ENCODE data around the gene AP1AR.

AP1AR gene

DNA sequence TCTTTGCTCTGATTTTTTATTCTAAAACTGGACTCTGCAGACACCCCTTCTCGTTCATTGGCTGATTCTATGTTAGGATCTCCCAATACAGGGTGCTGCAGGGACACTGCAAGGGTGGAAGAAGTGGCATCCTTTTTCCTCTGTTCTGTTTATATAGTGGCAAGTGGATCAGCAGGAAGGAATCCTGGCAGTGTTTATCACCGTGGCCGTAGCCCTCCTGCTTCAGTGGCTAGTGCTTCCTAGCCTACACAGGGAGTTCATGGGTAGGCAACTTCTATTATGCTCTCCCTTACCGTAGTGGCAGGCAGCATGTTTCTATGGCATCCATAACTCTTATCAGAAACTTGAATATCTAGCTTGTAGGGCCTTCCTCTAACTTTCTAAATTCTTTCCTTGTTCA lies 6.4 kb upstream of the AP1AR start:
- no peak for DNase-seq

DNA sequence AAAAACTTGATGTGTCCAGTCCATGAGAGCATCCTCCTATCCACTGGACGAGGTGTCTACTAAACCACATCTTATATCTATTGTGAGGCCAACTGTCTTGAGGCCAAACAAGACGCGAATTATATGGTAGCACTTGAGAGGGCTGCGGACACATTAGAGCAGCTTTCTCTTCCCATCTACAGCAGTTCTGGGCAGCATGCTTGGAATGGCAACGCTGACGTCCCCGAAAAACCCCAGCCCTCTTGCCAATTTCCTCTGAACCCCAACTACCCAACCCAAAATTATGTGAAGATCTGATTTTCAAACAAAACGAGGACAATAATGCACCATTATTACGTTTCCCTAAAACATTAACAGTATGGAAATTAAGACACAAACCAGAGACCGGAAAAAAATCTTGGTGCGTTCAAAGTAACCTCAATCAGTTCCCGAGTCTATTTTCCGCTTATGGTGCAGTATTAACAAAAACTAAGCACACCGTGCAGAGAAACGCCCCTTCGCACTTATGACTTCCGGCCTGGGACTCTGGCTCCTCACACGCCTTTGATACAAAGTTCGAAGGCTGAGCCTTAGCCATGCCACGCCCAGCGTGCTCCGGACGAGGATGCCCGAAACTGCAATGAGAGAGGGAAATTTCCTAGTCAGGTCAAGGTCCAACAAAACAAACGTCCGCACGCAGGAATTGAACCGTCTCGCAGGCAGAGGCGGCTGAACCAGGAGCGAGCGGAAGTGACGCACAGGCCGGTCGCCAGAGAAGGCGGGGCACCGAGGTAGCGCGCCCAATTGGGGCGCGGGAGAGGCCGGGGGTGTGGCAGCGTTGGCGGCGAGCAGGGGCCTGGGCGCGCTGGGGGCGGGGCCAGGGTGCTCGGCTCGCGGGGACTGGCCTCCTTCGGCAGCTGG lies 458 bp upstream of the AP1AR start:
- peak; percentile 97 for DNase-seq

DNA sequence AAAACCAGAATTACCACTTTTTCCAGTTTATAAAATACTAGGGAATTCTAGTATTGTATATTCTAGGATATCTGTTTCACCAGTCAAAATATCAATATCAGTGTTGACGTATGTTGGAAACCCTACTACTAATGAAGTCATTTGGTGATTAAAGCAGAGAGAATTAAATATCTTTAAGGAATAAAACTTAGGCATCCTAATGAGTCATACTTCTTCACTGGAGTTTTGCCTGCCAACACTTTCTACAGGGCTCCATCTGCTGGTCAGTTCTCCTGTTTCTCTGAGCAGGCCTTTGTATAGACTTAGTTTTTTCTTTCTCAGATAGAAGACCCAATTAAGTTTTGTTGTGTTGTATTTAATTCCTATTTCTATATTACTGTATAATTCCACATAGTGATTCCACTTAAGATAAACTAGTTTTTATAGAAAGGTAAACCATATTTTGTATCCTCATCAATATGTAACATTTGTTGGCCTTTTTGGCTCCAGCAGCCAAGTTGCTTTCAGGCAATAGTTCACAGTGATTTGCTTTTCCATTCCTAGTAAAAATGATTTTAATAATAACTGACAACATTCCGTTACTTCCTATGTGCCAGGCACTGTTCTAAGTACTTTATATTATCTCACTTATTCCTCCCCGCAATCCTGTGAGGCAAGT lies 3.5 kb downstream of the AP1AR start:
- DNase-seq: peak; percentile 89

DNA sequence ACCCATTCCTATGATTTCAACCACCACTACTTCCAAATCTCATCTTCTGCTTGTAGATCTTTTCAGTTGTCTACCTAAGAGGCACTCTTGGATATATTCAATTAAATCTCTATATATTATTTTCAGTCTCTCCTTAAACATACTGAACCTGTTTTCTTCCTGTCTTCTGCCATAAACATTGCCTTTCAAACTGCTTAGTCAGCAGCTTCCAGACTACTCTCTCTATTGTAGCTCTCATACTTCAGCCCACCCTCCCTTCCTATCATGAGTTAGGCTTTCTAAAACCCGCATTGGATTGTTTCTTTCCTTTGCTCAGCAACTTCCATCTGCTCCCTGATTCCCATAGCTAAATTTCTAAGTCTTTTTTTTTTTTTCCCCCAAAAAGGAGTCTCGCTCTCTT lies 4.5 kb downstream of the AP1AR start:
- no peak for DNase-seq

DNA sequence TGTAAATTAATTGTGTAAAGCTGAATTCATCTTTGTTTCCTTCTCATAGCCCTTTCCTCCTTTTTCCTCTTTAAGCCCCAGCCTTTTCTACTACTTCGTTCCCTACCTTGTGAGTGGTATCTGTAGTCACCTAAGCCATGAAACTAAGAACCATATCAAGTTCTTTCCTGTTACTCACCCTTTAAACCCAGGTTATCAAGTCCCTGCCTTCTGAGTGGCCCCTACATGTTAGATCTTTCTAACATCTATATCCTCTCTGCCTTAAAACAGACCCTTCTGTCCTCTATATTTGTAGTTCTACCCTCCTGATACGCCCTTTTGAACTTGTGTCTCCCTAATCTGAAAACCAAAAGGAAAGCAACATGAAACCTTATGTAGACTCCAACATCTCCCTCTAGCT lies 7.2 kb downstream of the AP1AR start:
- DNase-seq: no peak

DNA sequence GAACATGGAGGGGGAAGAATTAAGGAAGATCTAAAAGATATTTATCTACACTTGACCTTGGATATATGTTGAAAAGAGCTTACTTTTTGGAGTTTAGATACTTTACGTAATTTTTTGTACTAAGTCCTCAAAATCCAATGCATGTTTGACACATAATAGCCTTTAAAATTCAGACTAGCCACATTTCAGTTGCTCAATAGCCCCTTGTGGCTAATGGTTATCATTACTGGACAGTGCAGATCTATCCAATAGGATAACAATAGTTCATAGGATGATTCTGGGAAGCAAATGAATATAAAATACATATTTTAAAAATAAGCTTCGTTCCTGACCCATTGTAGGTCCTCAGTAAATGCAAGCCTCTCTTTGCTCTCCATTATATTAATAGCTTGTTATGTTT lies 13.8 kb downstream of the AP1AR start:
- no peak for DNase-seq

DNA sequence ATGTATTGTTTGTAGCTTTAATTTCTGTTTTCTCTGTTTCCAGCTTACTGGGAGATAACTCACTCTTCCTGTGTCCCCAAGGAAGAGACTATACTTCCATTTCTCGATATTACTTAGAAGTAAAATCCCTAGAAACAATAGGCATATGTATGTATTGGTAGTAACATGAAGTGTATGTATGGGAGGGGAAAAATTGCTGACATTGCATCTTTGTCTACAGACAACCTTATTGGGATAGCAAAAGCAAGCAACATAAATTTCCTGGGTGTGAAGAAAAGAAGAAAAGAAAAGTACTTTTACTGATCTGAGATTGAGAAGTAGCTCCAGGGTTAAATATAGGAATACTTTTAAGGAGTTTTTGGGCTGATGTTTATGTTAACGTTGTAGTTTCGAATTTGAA lies 15.4 kb downstream of the AP1AR start:
- DNase-seq: no peak

DNA sequence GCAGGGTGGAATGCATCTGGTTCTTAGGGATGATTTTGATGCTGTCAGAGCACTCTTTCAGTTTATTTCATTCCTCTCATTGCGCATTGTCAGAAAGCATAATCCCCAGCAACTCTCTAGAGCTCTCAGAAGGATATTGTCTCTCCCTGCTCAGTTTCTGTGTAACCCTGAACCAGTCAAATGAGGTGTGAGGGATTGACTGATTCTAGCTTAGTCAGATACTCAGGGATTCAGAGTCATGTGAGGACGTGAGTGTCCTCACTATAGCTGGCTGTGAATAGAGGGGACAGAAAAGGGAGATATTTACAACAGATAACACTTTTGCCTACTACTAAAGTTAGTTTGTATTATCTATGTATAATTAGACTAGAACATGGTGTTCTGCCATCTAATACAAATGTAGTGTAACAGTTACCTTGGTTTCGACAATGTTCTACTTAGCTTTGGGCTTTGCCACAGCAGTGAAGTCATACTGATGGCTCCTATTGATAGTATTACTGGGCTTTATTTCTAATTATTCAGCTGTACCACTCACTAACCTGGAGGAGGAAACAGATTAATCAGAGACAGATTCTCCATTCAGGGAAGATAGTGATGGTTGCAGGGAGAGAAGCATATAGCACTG lies 19.5 kb downstream of the AP1AR start:
- DNase-seq: no peak

DNA sequence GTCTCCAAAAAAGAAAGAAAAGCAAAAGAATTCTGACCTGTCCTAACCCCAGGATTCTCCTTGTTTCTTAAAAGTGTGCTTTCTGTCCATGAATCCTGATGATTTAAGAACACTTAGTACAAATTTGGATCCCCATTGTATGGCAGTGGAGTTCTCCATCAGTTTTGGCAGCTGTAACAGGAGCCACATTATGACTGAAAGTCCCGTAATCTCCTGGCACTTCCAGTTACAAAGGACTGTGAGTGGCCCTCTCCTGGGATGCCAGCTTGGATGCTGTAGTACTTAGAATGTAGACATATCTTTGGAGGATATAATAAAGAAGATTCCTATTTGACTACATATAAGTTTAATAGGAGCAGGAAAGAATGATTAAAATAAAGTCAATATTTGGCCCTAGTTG lies 20.6 kb downstream of the AP1AR start:
- no peak for DNase-seq

DNA sequence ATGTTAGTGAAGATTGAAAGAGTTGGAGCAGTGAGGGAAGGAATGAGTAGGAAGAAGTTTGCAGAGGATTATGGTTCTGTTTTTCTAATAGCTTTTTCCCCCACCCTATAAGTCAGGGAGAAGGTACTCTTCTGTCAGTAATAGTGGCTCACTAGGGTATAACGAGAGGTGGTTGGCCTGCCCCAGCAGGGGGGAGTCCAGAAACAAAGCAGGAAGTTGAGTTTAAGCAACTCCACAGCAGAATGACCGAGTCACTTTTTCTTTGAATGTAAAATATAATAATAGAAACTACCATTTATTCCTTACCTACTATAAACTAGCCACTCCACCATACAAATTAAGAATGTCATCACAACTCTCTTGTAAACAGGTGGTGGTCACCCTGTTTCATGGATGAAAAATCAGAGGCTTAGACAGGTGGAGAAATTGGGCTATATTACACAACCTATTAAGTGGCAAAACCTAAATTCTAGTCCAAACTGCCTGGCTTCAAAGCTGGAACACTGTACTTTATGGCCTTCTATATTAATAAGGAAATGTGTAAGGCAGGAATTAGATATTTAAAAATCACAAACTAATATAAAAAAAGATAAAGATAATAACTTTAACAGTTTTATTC lies 21.9 kb downstream of the AP1AR start:
- DNase-seq: no peak

DNA sequence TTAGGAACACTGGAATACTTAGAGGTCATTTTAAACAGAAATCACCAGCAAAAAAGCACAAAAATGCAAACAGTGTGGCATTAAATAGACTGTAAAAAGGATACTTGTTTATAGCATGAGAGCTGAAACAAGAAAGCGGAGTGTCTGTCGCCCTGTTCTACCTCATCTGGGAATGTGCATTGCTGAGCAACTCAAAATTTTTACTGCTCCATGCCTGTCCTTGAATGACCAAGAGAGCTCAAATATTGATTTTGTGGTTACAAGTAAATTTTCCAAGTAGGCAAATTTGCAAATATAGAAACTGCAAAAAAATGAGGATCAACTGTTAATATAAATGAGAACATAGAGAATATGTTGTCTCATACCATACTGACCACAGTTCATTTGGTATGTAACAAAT lies 25.5 kb downstream of the AP1AR start:
- no peak for DNase-seq

DNA sequence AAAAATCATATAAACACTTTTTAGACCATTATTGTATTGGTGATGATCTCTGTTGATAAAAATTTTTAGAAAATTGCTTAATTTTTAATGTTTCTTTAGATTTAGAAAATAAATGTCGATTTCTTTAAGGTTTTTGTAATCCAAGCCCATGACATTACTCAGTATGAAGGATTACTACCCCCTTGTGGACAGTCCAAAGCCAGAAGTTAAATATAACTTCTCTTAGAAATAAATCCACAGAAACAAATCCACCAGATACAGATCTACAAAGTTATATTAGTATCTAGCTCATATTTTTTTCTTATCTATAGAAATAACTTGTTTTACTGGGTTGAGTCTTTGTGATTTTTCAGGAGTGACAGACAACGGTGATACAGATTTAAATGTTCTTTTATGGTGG lies 35.2 kb downstream of the AP1AR start:
- DNase-seq: peak; percentile 21

DNA sequence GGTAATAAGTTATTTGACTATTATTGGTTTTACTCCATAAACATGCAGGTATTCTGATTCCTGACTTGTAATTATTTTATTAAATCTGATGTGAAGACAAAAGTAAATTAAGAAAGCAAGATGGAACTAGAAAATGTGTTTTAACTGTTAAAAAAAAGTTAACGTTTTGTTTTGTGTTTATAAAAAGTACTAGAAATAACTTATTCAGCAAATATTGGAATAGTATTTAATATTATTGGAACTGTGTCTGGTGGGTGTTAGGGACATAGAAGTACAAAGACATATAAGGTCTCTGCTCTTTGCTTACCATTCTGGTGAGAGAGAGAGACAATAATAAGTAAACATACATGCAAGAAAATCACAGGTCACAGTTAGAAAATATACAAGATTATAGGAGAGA lies 38.5 kb downstream of the AP1AR start:
- DNase-seq: no peak

DNA sequence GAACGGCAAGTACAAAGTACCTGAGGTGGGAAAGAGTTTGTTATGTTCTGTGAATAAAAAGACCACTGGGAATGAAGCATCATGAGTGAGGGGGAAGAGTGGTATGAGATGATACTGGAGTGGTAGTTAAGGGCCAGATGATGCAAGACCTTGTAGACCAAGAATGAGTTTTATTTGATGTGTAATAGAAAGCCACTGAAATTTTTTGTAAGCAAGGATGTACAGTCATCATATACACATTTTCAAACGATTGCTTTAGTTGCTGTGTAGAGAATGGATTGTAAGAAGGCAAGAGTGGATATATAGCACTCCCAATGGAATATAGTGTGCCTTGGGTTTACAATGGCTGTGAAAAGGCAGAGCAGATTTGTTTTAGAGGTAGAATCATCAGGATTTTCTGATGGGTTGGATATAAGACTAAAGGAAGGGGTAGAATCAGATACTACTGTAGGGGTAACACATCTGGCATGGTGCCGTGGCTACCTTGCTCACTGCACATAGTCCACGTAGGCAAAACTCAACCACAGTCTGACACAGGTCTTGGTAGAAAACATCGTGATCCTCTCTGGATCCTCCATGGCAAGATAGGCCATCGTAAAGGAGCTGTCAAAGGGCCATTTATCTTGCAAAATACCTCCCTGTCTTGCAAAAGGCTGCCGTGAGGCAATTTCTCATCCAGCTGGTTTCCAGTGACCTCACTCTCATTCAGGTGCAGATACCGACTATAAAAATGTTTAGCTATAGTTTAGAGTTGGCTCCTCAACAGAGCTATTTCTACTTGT lies 39.2 kb downstream of the AP1AR start:
- peak; percentile 91 for DNase-seq

DNA sequence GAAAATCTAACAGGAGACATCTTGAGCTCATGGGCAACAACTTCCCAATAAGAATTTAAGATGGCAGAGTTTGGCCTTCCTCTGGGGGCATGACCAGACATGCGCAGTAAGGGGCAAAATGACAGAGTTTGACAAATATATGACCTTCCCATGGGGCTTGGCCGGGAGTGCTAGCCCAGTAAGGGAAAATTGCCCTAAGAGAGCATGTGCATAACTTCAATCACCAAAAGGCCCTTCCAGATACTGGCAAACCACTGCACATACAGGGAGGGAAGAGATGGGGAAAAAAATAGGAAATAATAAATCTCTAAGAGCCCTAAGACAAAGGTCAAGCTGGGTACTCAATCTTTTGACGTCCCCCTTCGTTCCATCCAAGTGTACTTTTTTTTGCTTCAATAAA lies 40.7 kb downstream of the AP1AR start:
- DNase-seq: no peak

DNA sequence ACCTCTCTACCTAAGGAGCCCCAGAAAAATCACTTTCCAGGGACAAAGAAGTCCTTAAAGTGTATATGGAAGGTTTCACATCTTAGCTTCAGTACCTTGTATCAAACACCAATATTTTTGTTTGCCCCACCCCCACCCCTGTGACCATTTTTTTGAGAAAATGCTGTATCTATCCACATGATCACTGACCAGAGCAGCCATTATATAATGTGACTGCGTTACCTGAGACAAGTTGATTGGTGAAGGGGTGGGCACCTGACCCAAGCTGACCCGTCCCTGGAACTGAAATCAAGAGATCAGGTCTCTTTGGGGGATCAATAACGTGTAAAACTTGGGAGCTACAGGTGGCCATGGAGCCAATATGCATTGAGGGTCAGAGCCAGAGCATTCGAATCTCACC lies 43.4 kb downstream of the AP1AR start:
- no peak for DNase-seq

DNA sequence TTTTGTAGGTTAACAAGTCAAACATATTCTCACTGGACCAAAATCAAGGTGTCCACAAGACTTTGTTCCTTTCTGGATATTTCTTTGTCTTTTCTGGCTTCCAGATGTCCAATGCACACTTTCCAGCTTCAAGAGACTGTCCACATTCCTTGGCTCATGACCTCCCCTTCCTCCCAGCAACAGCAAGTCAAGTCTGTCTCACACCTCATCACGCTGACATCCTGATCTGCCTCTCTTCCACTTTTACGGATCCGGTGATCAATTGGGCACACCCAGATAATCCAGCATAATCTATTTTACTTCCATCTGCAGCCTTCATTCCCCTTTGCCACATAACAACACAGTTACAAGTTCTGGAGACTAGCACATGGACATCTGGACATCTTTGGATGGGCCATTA lies 44.5 kb downstream of the AP1AR start:
- no peak for DNase-seq

DNA sequence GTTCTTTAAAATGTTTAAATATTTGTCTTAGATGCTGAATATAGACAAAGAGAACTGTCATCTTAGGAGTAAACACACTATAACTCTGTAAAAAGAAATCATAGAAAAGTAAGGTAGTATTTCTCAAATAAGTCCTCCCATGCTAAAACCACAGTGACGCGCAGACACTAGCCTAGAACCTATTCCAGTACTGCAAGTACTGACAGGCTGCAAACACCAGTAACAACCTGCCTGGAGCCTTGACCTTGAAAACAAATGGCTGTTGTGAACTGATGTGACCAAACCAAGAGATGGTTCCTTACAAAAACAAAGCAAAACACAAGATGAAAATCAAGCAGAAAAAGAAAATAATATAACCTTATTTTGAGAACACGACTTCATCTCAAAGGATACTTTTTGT lies 45.6 kb downstream of the AP1AR start:
- no peak for DNase-seq

DNA sequence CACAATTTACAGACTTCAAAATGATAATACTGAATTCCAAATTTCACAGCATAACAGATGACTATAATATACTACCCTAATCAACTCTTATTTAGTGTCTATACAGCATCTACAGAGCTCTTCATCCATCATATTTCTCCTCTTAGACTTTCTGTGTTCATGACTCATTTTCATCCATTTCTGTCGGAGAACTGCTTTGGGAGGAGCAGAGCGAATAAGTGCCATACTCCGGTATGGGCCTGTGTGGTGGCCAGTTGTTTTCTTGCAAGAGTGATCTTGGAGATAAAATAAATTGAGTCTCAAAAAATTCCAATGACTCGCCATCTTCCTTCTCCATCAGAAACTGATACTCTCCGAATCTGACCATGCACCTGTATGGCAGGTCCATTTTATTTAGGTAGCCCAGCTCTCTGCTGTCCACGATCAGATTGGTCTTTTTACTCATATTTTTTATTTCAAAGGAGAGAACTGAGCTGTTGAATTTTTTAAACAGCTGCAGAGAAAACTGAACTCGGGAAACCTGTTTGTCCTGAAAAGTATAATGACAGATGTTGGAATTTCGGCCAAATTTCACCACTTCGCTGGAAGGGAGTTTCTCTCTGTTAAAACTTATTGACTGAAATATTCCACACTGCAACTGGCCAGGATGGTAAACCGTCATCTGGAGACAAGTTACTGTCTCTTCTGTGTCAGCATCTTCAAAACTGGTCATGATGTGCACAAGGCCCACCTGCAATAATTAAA lies 46.3 kb downstream of the AP1AR start:
- no peak for DNase-seq

DNA sequence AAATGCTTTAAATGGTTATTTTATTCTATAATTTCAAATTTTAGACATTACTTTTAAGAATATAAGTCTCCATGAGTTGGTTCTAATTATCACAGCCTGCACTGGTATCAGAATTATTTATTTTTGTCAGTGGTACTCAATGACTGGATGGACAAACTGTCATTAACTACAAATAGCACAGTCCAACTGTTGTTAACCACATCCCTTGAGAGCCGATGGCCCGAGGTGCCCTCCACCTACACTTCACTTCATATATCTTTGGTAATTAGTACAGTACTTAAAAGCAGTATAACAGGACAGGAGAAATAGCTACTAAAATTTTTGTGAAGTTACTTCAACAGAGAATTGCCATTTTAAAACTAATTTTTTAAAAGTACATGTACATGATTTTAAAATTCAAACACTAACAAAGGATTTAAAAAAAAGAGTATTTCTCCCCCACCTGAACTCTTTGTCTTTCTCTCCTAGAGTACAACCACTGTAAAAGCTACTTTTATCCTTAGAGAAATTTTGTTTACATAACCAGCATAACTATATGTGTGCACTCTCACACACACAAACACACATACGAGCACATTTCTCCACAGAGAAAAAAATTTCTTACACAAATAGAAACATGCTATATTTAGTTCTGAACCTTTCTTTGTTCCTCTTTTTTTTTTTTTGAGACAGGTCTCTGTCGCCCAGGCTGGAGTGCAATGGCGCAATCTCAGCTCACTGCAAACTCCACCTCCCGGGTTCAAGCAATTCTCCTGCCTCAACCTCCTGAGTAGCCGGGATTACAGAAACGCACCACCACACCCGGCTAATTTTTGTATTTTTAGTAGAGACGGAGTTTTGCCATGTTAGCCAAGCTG lies 47.7 kb downstream of the AP1AR start:
- DNase-seq: no peak

DNA sequence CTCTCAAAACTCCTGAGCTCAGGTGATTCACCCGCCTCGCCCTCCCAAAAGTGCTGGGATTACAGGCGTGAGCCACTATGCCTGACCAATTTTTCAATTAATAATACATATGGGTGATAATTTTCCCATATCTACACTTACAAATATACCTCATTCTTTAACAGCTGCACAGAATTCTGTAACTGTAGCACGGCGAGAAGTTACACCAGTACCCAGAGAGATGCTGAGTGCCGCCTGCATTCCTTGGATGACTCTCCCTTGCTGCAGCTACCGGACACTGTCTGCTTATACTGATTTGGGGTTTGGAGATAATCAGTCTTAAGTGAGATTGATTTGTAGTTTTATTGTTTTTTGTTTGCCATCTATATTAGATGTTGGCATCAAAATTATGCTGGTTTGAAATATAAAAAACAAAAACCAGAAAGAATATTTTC lies 48.3 kb downstream of the AP1AR start:
- DNase-seq: no peak

Data from fibroblast of skin of right biceps (primary cell).